LHCN-M2 (cell line): ENCODE results near the gene LSAMP. TPM values are rescaled to one million over a fixed set of nuclear protein-coding genes. Genes with fewer than 3 reads are reported as not detected.

Source experiments
- DNase-seq: peaks from one replicate; pipeline ENCODE4 v3.0.0-alpha.2; 2012; ENCODE audit warnings: low read depth
- total RNA-seq: library from RNA; depleted of rRNA; stranded (reverse); fragments of >200 nt; gene quantifications from 2 replicates; pipeline ENCODE4 v1.2.3, GENCODE V29; 2014

The LSAMP gene
- total RNA-seq, 1 experiment from 2014 or later = not detected

- no peak for DNase-seq
Measured at GRCh38 chr3:116165135-116165534, 280.2 kb downstream of the LSAMP start.

- no peak for DNase-seq
Measured at GRCh38 chr3:116164039-116164438, 281.2 kb downstream of the LSAMP start.

GRCh38 chr3:116161575-116162525 is 283.4 kb downstream of the LSAMP start:
- DNase-seq = no peak

GRCh38 chr3:116160594-116160993 is 284.7 kb downstream of the LSAMP start:
- no peak for DNase-seq

GRCh38 chr3:116155841-116156240 is 289.4 kb downstream of the LSAMP start:
- DNase-seq = no peak

- DNase-seq = no peak
Measured at GRCh38 chr3:116154389-116154788, 290.9 kb downstream of the LSAMP start.

- DNase-seq = peak; percentile 26
Measured at GRCh38 chr3:116153174-116153573, 292.1 kb downstream of the LSAMP start.

- no peak for DNase-seq
Measured at GRCh38 chr3:116150655-116151167, 294.6 kb downstream of the LSAMP start.

- peak; percentile 46 for DNase-seq
Measured at GRCh38 chr3:116148881-116149851, 296.1 kb downstream of the LSAMP start.

GRCh38 chr3:116145613-116146012 is 299.7 kb downstream of the LSAMP start:
- no peak for DNase-seq

- DNase-seq = no peak
Measured at GRCh38 chr3:116141724-116142123, 303.6 kb downstream of the LSAMP start.

- DNase-seq = peak; percentile 52
Measured at GRCh38 chr3:116140100-116140689, 305.1 kb downstream of the LSAMP start.

GRCh38 chr3:116139641-116140040 is 305.6 kb downstream of the LSAMP start:
- DNase-seq = peak; percentile 16

GRCh38 chr3:116135457-116136085 is 309.7 kb downstream of the LSAMP start:
- DNase-seq = peak; percentile 87

GRCh38 chr3:116129187-116129946 is 315.9 kb downstream of the LSAMP start:
- DNase-seq = no peak

GRCh38 chr3:116127464-116127863 is 317.8 kb downstream of the LSAMP start:
- DNase-seq = no peak

- no peak for DNase-seq
Measured at GRCh38 chr3:116124166-116124565, 321.1 kb downstream of the LSAMP start.

GRCh38 chr3:116118475-116119169 is 326.7 kb downstream of the LSAMP start:
- no peak for DNase-seq

GRCh38 chr3:116114586-116114985 is 330.7 kb downstream of the LSAMP start:
- DNase-seq = no peak

GRCh38 chr3:116112696-116113095 is 332.6 kb downstream of the LSAMP start:
- peak; percentile 34 for DNase-seq
